HepG2 (cell line): Measurements from ENCODE around the gene TMCC2. TPM values are rescaled to one million over a fixed set of nuclear protein-coding genes. Genes with fewer than 3 reads are reported as not detected.

Source experiments
- ATAC-seq: fragments of 200-7000 bp; cut with Tn5 transposase; 3 replicates; pipeline ENCODE4 v1.9.1; 2020; ENCODE audit warnings: mild to moderate bottlenecking, moderate library complexity
- BruUV-seq: library from RNA; stranded (reverse); fragments of 400-500 nt; replicated peaks from 2 replicates; lab custom pipeline; 2021; lab: Mats Ljungman, UMichigan
- CTCF ChIA-PET: fragments of 300-600 bp; formaldehyde crosslinking; extraction: SDS; loops from one replicate; lab custom pipeline; 2021; ENCODE audit warnings: low total read pairs, inconsistent platforms, low intra/inter-chr PET ratio; lab: Yijun Ruan, JAX
- POLR2A ChIA-PET: fragments of 350-600 bp; sonication (Branson Sonifier 250); formaldehyde crosslinking; loops from one replicate; lab custom pipeline; 2020; ENCODE audit warnings: antibody characterized with exemption, inconsistent platforms; lab: Yijun Ruan, JAX
- DNase-seq: peaks from one replicate; pipeline ENCODE4 v3.0.0-alpha.2; 2015; ENCODE audit warnings: low spot score
- FAIRE-seq: peaks from 3 replicates; lab custom pipeline; 2011; peaks lifted over from hg19 to GRCh38; lab: Jason Lieb, UNC
- H2AFZ ChIP-seq: one replicate; pipeline ENCODE4 v1.6.1; 2011; ENCODE audit warnings: low read length, inconsistent platforms
- H3K27ac ChIP-seq: fragments of 300-600 bp; 3 replicates; pipeline ENCODE4 v1.8.0; 2011; ENCODE audit warnings: mixed run types, mild to moderate bottlenecking, mixed read lengths, low read length, inconsistent platforms; ENCODE audit not compliant: insufficient read depth; ENCODE audit errors: extremely low read length
- H3K27me3 ChIP-seq, 2 experiments: fragments of 200-600 bp in 1 of 2; 2 replicates in 1 of 2; 3 replicates in 1 of 2; pipeline versions ENCODE4 v1.6.0 to v1.8.0; 2011; ENCODE audit warnings: low read length in 2 of 2, mild to moderate bottlenecking in 2 of 2, moderate library complexity in 2 of 2, inconsistent platforms in 1 of 2; ENCODE audit not compliant: insufficient read depth in 2 of 2, control insufficient read depth in 1 of 2
- H3K36me3 ChIP-seq, 2 experiments: fragments of 200-600 bp in 1 of 2; replicated peaks in 1 of 2; 2 replicates in 1 of 2; 3 replicates in 1 of 2; pipeline versions ENCODE4 v1.5.1 to v1.8.0; 2011; ENCODE audit warnings: low read length in 2 of 2, inconsistent platforms in 1 of 2; ENCODE audit not compliant: insufficient read depth in 2 of 2, control insufficient read depth in 1 of 2
- H3K4me1 ChIP-seq: 2 replicates; pipeline ENCODE4 v1.5.1; 2012; ENCODE audit warnings: low read length, inconsistent platforms; ENCODE audit not compliant: insufficient read depth
- H3K4me2 ChIP-seq: 2 replicates; pipeline ENCODE4 v1.6.0; 2011; ENCODE audit warnings: low read depth, low read length, inconsistent platforms
- H3K4me3 ChIP-seq, 3 experiments: fragments of 200-600 bp in 1 of 3; sonication (generic), shearing (Covaris generic) in 1 of 3; replicated peaks in 1 of 3; 2 replicates each; pipeline ENCODE4 v1.5.1; 2011 to 2016; ENCODE audit warnings: low read length in 3 of 3, inconsistent platforms in 2 of 3, low read depth in 2 of 3, mild to moderate bottlenecking in 2 of 3, control low read depth in 1 of 3, mixed read lengths in 1 of 3; ENCODE audit not compliant: insufficient read depth in 1 of 3
- H3K79me2 ChIP-seq: one replicate; pipeline ENCODE4 v1.6.1; 2011; ENCODE audit warnings: low read length, inconsistent platforms; ENCODE audit not compliant: insufficient read depth
- H3K9ac ChIP-seq: 2 replicates; pipeline ENCODE4 v1.6.0; 2011; ENCODE audit warnings: mild to moderate bottlenecking, low read depth, low read length, inconsistent platforms; ENCODE audit not compliant: insufficient read depth
- H3K9me3 ChIP-seq: 2 replicates; pipeline ENCODE4 v1.5.1; 2012; ENCODE audit warnings: mild to moderate bottlenecking, low read length
- H4K20me1 ChIP-seq: 2 replicates; pipeline ENCODE4 v1.6.0; 2011; ENCODE audit warnings: inconsistent platforms, mild to moderate bottlenecking, low read length, moderate library complexity; ENCODE audit not compliant: insufficient read depth
- CREM ChIP-seq, 2 experiments: sonication (generic) in 1 of 2; formaldehyde crosslinking in 1 of 2; IDR thresholded peaks; 2 replicates each; pipeline versions ENCODE4 v1.4.0 to v1.6.1; 2016 to 2020; ENCODE audit warnings: antibody characterized with exemption in 1 of 2, mild to moderate bottlenecking in 1 of 2, missing genetic modification reagents in 1 of 2
- DDIT3 ChIP-seq: sonication (generic); formaldehyde crosslinking; IDR thresholded peaks from 2 replicates; pipeline ENCODE4 v1.4.0; 2020; ENCODE audit warnings: mild to moderate bottlenecking, missing genetic modification reagents
- FOXK1 ChIP-seq: sonication (generic); formaldehyde crosslinking; IDR thresholded peaks from 2 replicates; pipeline ENCODE4 v1.4.0; 2020; ENCODE audit warnings: low read depth, missing genetic modification reagents, borderline replicate concordance
- HDAC1 ChIP-seq: sonication (generic); formaldehyde crosslinking; IDR thresholded peaks from 2 replicates; pipeline ENCODE4 v1.5.1; 2020; ENCODE audit warnings: mild to moderate bottlenecking, missing genetic modification reagents
- HNF1A ChIP-seq, 2 experiments: sonication (generic) in 1 of 2; formaldehyde crosslinking in 1 of 2; IDR thresholded peaks; 2 replicates each; pipeline versions ENCODE4 v1.4.0 to v1.6.1; 2016 to 2020; ENCODE audit warnings: borderline replicate concordance in 1 of 2, low read depth in 1 of 2, mild to moderate bottlenecking in 1 of 2, missing genetic modification reagents in 1 of 2
- IKZF1 ChIP-seq: fragments of 450-650 bp; IDR thresholded peaks from 2 replicates; pipeline ENCODE4 v1.7.1; 2016
- ISL2 ChIP-seq: sonication (generic); formaldehyde crosslinking; IDR thresholded peaks from 2 replicates; pipeline ENCODE4 v1.5.0; 2020; ENCODE audit warnings: missing genetic modification reagents
- KLF12 ChIP-seq: sonication (generic); formaldehyde crosslinking; IDR thresholded peaks from 2 replicates; pipeline ENCODE4 v1.4.0; 2020; ENCODE audit warnings: missing genetic modification reagents, borderline replicate concordance
- MIER2 ChIP-seq: IDR thresholded peaks from 2 replicates; pipeline ENCODE4 v1.6.1; 2016; ENCODE audit warnings: missing biosample characterization, missing genetic modification reagents
- REPIN1 ChIP-seq: sonication (generic); formaldehyde crosslinking; IDR thresholded peaks from 2 replicates; pipeline ENCODE4 v1.8.0; 2022; ENCODE audit warnings: missing genetic modification reagents, low read depth, mild to moderate bottlenecking, borderline replicate concordance
- STAG1 ChIP-seq: sonication (generic); formaldehyde crosslinking; IDR thresholded peaks from 2 replicates; pipeline ENCODE4 v1.4.0; 2020; ENCODE audit warnings: missing genetic modification reagents
- ZNF224 ChIP-seq: sonication (generic); formaldehyde crosslinking; IDR thresholded peaks from 2 replicates; pipeline ENCODE4 v1.5.0; 2020; ENCODE audit warnings: mild to moderate bottlenecking, missing genetic modification reagents
- ZNF260 ChIP-seq: sonication (generic); formaldehyde crosslinking; IDR thresholded peaks from 2 replicates; pipeline ENCODE4 v1.4.0; 2020; ENCODE audit warnings: missing genetic modification reagents, low read depth, mild to moderate bottlenecking, borderline replicate concordance
- ZNF891 ChIP-seq: sonication (generic); formaldehyde crosslinking; IDR thresholded peaks from 2 replicates; pipeline ENCODE4 v1.5.0; 2020; ENCODE audit warnings: mild to moderate bottlenecking, missing genetic modification reagents
- WGBS: methylation state at CpG from one replicate; pipeline ENCODE4 v1.1.6; 2017; ENCODE audit warnings: low lambda C conversion rate; 5-methylcytosine and 5-hydroxymethylcytosine counted together
- in situ Hi-C: cut with HindIII; loops from 2 replicates; pipeline ENCODE4 v1.10.0; 2017; ENCODE audit warnings: low pct_unique_long_range_greater_than_20kb; ENCODE audit not compliant: extremely low pct_ligation_motif_present
- intact Hi-C: fragments of 100-400 bp; cut with micrococcal nuclease; formaldehyde crosslinking; loops from one replicate; pipeline ENCODE4 v1.10.0; 2022; ENCODE audit not compliant: unreplicated experiment
- polyA plus RNA-seq, 8 experiments: library from polyadenylated mRNA; depleted of rRNA in 3 of 8; stranded (reverse) in 7 of 8; unstranded in 1 of 8; fragments of >200 nt; fragmentation: Illumina TruSeq in 4 of 8; extraction: Trizol in 4 of 8; gene quantifications; 2 replicates each; pipeline versions ENCODE4 v1.2.1 to v1.2.3, GENCODE V29; 2011 to 2016; ENCODE audit warnings: low read depth in 4 of 8, missing spikeins in 1 of 8, mixed read lengths in 1 of 8; ENCODE audit not compliant: insufficient read depth in 1 of 8
- total RNA-seq, 5 experiments: library from RNA; depleted of rRNA; stranded (reverse); fragments of >200 nt; fragmentation: Illumina TruSeq; extraction: Trizol; gene quantifications; 2 replicates each; pipeline ENCODE4 v1.2.3, GENCODE V29; 2016; ENCODE audit warnings: low read depth in 1 of 5

Gene TMCC2
- total and polyA plus RNA-seq, 2 of the 13 experiments (the other 11 are each of a cell fraction or from before 2014, with no cell fraction given): 0.12 to 0.24 TPM

- TF ChIP-seq CREM (IDR thresholded peaks at IDR 0.05) (no peak), CREM (CRISPR knock-in tag; IDR thresholded peaks at IDR 0.05) (no peak), DDIT3 (CRISPR knock-in tag) (no peak), STAG1 (CRISPR knock-in tag) (no peak), KLF12 (CRISPR knock-in tag) (no peak), ZNF224 (no peak), HDAC1 (no peak)
- TF ChIP-seq, all 625 proteins: peak for 0
Observed at GRCh38 chr1:205269711-205270110, 42.0 kb downstream of the TMCC2 start (continued).

DNA sequence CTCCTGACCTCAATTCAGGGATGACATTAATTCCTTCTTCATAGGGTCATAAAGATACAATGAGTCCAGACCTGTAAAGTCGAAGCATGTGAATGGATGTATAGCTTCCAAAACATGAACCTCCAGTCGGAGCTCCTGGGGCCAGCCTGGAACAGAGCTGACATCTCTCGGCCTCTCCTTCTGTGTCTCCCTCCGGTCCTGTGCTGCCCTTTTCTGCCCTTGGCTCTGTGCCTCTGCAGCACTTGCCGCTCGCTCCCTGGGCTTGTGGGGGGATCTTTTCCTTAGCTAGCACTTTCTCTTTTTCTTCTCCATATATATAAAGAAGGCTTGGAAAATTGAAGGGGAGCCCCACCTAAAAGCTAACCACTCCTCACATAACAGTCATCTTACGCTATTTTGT, 42.5 kb downstream of the TMCC2 start:
- no TSS peak for BruUV-seq
- ATAC-seq (no peak), DNase-seq (no peak), FAIRE-seq (no peak)
- 40% methylated on average over 7 of the region's 7 CpGs for WGBS
- intact Hi-C loops (no loop called here), in situ Hi-C loops (loop anchor here (5.0 kb wide), 1 partner anchor 52 kb away; the partner anchor contains the start of gene NUAK2)
- POLR2A ChIA-PET: interaction anchor here (1.2 to 1.7 kb wide), 2 partner anchors 31 to 47 kb away, joined by 3 to 8 read pairs; no protein-coding TSS in a partner anchor
- Histone ChIP-seq H3K36me3 (no peaks in the 10 kb centered on the region), H3K27ac (no peak overlapping the region), H3K79me2 (no peaks in the 10 kb centered on the region), H3K9me3 (no peaks in the 10 kb centered on the region), H3K4me1 (peaks cover 31% of the 10 kb centered on the region), H3K9ac (no peak overlapping the region), H3K4me3 (no peak overlapping the region), H3K27me3 (peaks cover 5 to 26% of the 10 kb centered on the region in 2 experiments), H2AFZ (no peak overlapping the region), H4K20me1 (no peaks in the 10 kb centered on the region), H3K4me2 (no peak overlapping the region)
- CTCF ChIA-PET: interaction anchor here (5.5 kb wide), 1 partner anchor 54 kb away, joined by 150 read pairs; the partner anchor contains the start of gene NUAK2
- TF ChIP-seq REPIN1 (CRISPR knock-in tag): no peak
- TF ChIP-seq ZNF891 (CRISPR knock-in tag): no peak
- TF ChIP-seq HNF1A (IDR thresholded peaks at IDR 0.05; ENCODE audit: low read depth): no peak
- TF ChIP-seq HNF1A (CRISPR knock-in tag; IDR thresholded peaks at IDR 0.05; ENCODE audit: borderline replicate concordance): no peak
- TF ChIP-seq MIER2 (CRISPR knock-in tag): no peak
- TF ChIP-seq FOXK1 (CRISPR knock-in tag): no peak
- TF ChIP-seq ISL2 (CRISPR knock-in tag): no peak
- no peak for TF ChIP-seq IKZF1
- no peak for TF ChIP-seq ZNF260 (CRISPR knock-in tag)
